ENCODE measurements around the gene TMEM242. TPM values are rescaled to one million over a fixed set of nuclear protein-coding genes. Genes with fewer than 3 reads are reported as not detected.
A peak's percentile ranks its signal among the peaks of the same experiment; 100 is the strongest.

TMEM242 gene
- total and polyA plus RNA-seq, 2 of the 4 experiments (the other 2 are of a cell fraction): 2.3 to 4.6 TPM

DNA sequence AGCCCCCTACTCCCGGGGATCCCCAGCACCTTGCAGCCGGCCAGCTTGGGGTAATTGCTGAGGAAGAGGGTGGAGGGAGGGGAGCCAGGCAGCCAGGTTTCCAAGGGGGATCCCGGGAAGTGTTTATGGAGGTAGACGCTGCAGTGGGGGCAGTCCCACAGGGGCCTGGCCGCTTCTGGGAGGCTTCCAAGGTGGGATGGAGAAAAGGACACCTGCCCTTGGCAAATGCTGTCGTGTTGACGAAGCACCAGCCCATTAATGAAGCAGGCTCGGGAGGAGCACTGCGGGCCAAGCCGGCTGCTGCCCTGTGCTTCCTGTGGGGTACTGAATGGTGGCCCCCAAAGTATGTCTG is 82.4 kb downstream of the TMEM242 start:
- ATAC-seq (ENCODE audit: low read depth): no peak
- intact Hi-C loops (cut with micrococcal nuclease): no loop called here
- WGBS, 2 experiments (ENCODE audit: extremely low coverage in 2 of 2, insufficient read length in 1 of 2): no CpG with 5 or more reads among the region's 10 CpGs
- Histone ChIP-seq H3K9me1 (ENCODE audit: insufficient read depth, low read length) (no peaks in the 10 kb centered on the region), H3K27ac (ENCODE audit: insufficient read depth, low read length) (no peak overlapping the region), H3K4ac (ENCODE audit: low read depth, low read length) (no peak overlapping the region), H3K4me1 (ENCODE audit: control insufficient read depth, insufficient read depth, low read length) (peaks cover 4% of the 10 kb centered on the region), H3K9me3 (ENCODE audit: control insufficient read depth, insufficient read depth, low read length) (peaks cover 8% of the 10 kb centered on the region), H4K91ac (ENCODE audit: insufficient read depth, low read depth, low read length) (no peak overlapping the region), H3K79me1 (ENCODE audit: low read depth in 1 of 2, low read length in 2 of 2) (no peaks in the 10 kb centered on the region), H2BK5ac (ENCODE audit: low read depth, low read length, poor library complexity, severe bottlenecking) (no peak overlapping the region), H2BK15ac (ENCODE audit: low read depth, low read length) (no peak overlapping the region), H2BK120ac (ENCODE audit: low read depth, low read length) (no peak overlapping the region), H2AK9ac (replicated peaks; ENCODE audit: low read depth, low read length, poor library complexity) (no peak overlapping the region), H2BK20ac (ENCODE audit: low read depth, low read length) (no peak overlapping the region), H3K4me2 (ENCODE audit: low read depth, low read length) (no peak overlapping the region), H3K18ac (ENCODE audit: low read depth, low read length) (no peak overlapping the region), H3K36me3 (ENCODE audit: control insufficient read depth, insufficient read depth, low read length) (no peaks in the 10 kb centered on the region), H3K14ac (replicated peaks; ENCODE audit: low read depth, low read length) (no peak overlapping the region), H4K8ac (ENCODE audit: low read depth in 2 of 2, low read length in 2 of 2) (no peak overlapping the region; a peak in 1 of 4 replicates), H2AK5ac (ENCODE audit: low read depth, low read length) (no peak overlapping the region), H4K20me1 (ENCODE audit: insufficient read depth, low read length) (no peaks in the 10 kb centered on the region), H3K23ac (ENCODE audit: low read depth, low read length) (no peak overlapping the region), H3K27me3 (ENCODE audit: control insufficient read depth, insufficient read depth, low read length) (peaks cover 25% of the 10 kb centered on the region), H4K5ac (ENCODE audit: low read depth, low read length) (no peak overlapping the region), H3K4me3 (ENCODE audit: insufficient read depth, low read depth, low read length) (no peak overlapping the region), H2AFZ (replicated peaks; ENCODE audit: low read length, poor library complexity) (peak overlapping the region; percentile 87), H3K56ac (ENCODE audit: extremely low read depth, insufficient read depth, low read length) (no peak overlapping the region), H3K9ac (ENCODE audit: low read depth, low read length) (no peak overlapping the region)
- no peak for DNase-seq
- dilution Hi-C loops (cut with HindIII; ENCODE audit: low sequenced_read_pairs, unreplicated experiment): no loop called here
- BruUV-seq (replicated peaks): no TSS peak
- TF ChIP-seq FOS (IDR thresholded peaks at IDR 0.05; ENCODE audit: low read depth, low read length) (no peak), MAZ (IDR thresholded peaks at IDR 0.05; ENCODE audit: borderline replicate concordance, low read depth, low read length) (no peak), RCOR1 (IDR thresholded peaks at IDR 0.05; ENCODE audit: insufficient replicate concordance, low read length) (no peak), NFE2L2 (IDR thresholded peaks at IDR 0.05; ENCODE audit: low read depth, low read length) (no peak), MAFK (IDR thresholded peaks at IDR 0.05; ENCODE audit: low read depth, low read length) (no peak), BHLHE40 (IDR thresholded peaks at IDR 0.05; ENCODE audit: low read depth, low read length) (no peak), CHD1 (IDR thresholded peaks at IDR 0.05; ENCODE audit: low read depth, low read length) (no peak), SMC3 (IDR thresholded peaks at IDR 0.05; ENCODE audit: low read depth, low read length) (no peak), RFX5 (IDR thresholded peaks at IDR 0.05; ENCODE audit: low read depth, low read length) (no peak)
- TF ChIP-seq, protein P1, sequence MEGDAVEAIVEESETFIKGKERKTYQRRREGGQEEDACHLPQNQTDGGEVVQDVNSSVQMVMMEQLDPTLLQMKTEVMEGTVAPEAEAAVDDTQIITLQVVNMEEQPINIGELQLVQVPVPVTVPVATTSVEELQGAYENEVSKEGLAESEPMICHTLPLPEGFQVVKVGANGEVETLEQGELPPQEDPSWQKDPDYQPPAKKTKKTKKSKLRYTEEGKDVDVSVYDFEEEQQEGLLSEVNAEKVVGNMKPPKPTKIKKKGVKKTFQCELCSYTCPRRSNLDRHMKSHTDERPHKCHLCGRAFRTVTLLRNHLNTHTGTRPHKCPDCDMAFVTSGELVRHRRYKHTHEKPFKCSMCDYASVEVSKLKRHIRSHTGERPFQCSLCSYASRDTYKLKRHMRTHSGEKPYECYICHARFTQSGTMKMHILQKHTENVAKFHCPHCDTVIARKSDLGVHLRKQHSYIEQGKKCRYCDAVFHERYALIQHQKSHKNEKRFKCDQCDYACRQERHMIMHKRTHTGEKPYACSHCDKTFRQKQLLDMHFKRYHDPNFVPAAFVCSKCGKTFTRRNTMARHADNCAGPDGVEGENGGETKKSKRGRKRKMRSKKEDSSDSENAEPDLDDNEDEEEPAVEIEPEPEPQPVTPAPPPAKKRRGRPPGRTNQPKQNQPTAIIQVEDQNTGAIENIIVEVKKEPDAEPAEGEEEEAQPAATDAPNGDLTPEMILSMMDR (conservative IDR thresholded peaks at IDR 0.05; ENCODE audit: low read depth, low read length): no peak
- TF ChIP-seq, protein P2, sequence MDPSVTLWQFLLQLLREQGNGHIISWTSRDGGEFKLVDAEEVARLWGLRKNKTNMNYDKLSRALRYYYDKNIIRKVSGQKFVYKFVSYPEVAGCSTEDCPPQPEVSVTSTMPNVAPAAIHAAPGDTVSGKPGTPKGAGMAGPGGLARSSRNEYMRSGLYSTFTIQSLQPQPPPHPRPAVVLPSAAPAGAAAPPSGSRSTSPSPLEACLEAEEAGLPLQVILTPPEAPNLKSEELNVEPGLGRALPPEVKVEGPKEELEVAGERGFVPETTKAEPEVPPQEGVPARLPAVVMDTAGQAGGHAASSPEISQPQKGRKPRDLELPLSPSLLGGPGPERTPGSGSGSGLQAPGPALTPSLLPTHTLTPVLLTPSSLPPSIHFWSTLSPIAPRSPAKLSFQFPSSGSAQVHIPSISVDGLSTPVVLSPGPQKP (IDR thresholded peaks at IDR 0.05; ENCODE audit: borderline replicate concordance, low read depth, low read length): no peak
- TF ChIP-seq, protein P3, sequence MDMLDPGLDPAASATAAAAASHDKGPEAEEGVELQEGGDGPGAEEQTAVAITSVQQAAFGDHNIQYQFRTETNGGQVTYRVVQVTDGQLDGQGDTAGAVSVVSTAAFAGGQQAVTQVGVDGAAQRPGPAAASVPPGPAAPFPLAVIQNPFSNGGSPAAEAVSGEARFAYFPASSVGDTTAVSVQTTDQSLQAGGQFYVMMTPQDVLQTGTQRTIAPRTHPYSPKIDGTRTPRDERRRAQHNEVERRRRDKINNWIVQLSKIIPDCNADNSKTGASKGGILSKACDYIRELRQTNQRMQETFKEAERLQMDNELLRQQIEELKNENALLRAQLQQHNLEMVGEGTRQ (IDR thresholded peaks at IDR 0.05; ENCODE audit: low read depth, low read length): no peak
- in situ Hi-C loops (cut with MboI; ENCODE audit: low sequenced_read_pairs): no loop called here
- ChIA-PET POLR2A (ENCODE audit: unreplicated experiment) (no interaction called here), CTCF (no interaction called here)
